ENCODE results near the gene OR10S1. TPM values are rescaled to one million over a fixed set of nuclear protein-coding genes. Genes with fewer than 3 reads are reported as not detected.

The OR10S1 gene
- total and polyA plus RNA-seq, 9 donors: not detected

GRCh38 chr11:123945132-123945531 is 32.4 kb downstream of the OR10S1 start:
- intact Hi-C loops (cut with DNase I): no loop called here
- Histone ChIP-seq H3K4me3 (no peak overlapping the region), H3K27me3 (no peaks in the 10 kb centered on the region), H3K9me3 (no peaks in the 10 kb centered on the region), H3K36me3 (no peaks in the 10 kb centered on the region), H3K27ac (no peak overlapping the region), H3K4me1 (ENCODE audit: insufficient read depth) (no peaks in the 10 kb centered on the region)
- DNase-seq: no peak
- WGBS, 3 donors: 0 to 37% (median 7%) methylated on average over 1 of the region's 1 CpG
- no peak for TF ChIP-seq POLR2A (IDR thresholded peaks at IDR 0.05)
- TF ChIP-seq EP300 (IDR thresholded peaks at IDR 0.05): no peak
- no peak for TF ChIP-seq CTCF (IDR thresholded peaks at IDR 0.05)

DNA sequence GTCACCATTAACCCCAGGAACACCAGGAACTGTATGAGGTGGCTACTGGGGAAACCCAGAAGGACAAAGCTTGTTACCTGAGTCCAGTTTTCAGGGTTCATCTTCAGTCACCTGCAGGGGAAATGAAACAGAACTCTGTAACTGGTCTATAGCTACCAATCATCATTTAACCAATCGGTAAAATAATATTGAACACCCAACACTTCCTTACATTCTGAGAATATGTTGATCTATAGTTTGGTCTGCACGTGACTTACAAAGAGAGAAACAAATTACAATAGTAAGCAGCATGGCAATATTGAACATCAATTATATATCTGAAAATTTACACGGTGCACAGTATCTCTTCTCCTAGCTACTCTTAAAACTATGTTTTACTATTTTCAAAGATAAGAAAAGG is 33.8 kb downstream of the OR10S1 start, which contains the start of gene OR6T1:
TSS of gene OR6T1 (minus strand) at position 101 of the 400 bp plus-strand sequence. CDS start at position 101, 0 bp downstream.
- no peaks in the 10 kb centered on the region for H3K9me3 ChIP-seq
- intact Hi-C loops (cut with DNase I): no loop called here
- TF ChIP-seq POLR2A (IDR thresholded peaks at IDR 0.05): no peak
- H3K4me1 ChIP-seq (ENCODE audit: insufficient read depth): no peaks in the 10 kb centered on the region
- no peaks in the 10 kb centered on the region for H3K27me3 ChIP-seq
- H3K27ac ChIP-seq: no peak within 1 kb of the TSS
- H3K4me3 ChIP-seq: no peak within 1 kb of the TSS
- WGBS, 3 donors: 83 to 93% (median 84%) methylated on average over 3 of the region's 3 CpGs
- no peak for DNase-seq
- H3K36me3 ChIP-seq: no peaks in the 10 kb centered on the region

DNA sequence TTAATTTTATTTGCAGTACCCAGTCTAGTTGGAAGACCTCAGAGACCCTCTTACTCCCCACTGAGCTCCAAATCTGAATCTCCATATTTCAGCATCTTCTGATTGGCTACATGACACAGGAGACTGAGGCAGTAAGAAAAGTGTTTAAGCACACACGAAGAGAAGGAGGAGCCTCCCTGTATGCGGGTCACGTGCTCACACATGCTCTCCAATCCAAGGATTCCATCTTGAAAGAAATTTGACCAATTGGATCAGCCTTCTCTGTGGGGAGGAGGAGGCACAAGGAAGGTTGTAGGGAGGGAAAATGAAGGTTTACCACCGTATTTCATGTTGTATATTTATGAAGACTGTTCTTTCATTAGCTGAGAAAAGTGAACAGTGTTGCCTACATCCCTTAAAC is 35.2 kb downstream of the OR10S1 start:
- 85 to 88% (median 88%) methylated on average over 4 of the region's 4 CpGs for WGBS, 3 donors
- H3K27me3 ChIP-seq: no peaks in the 10 kb centered on the region
- no peaks in the 10 kb centered on the region for H3K4me1 ChIP-seq (ENCODE audit: insufficient read depth)
- DNase-seq: no peak
- intact Hi-C loops (cut with DNase I): no loop called here
- no peak for TF ChIP-seq CTCF (IDR thresholded peaks at IDR 0.05)
- no peak for TF ChIP-seq EP300 (IDR thresholded peaks at IDR 0.05)
- no peak for TF ChIP-seq POLR2A (IDR thresholded peaks at IDR 0.05)
- no peaks in the 10 kb centered on the region for H3K36me3 ChIP-seq
- no peak overlapping the region for H3K4me3 ChIP-seq
- no peaks in the 10 kb centered on the region for H3K9me3 ChIP-seq
- no peak overlapping the region for H3K27ac ChIP-seq

GRCh38 chr11:123939317-123939716 is 38.3 kb downstream of the OR10S1 start, which contains the start of gene OR4D5:
TSS of gene OR4D5 (plus strand) at chr11:123939617. CDS start at chr11:123939617, 0 bp downstream.
- no peak for DNase-seq
- H3K4me1 ChIP-seq (ENCODE audit: insufficient read depth): no peaks in the 10 kb centered on the region
- no peaks in the 10 kb centered on the region for H3K36me3 ChIP-seq
- 71 to 81% (median 73%) methylated on average over 1 of the region's 1 CpG for WGBS, 3 donors
- H3K27me3 ChIP-seq: no peaks in the 10 kb centered on the region
- intact Hi-C loops (cut with DNase I): no loop called here
- TF ChIP-seq EP300 (IDR thresholded peaks at IDR 0.05) (no peak), CTCF (IDR thresholded peaks at IDR 0.05) (no peak)
- no peak within 1 kb of the TSS for H3K27ac ChIP-seq
- H3K9me3 ChIP-seq: no peaks in the 10 kb centered on the region
- no peak within 1 kb of the TSS for H3K4me3 ChIP-seq

Other genes with a start within 250 kb of the OR10S1 start
- gene ZNF202, start 236.1 kb downstream of the OR10S1 start, total RNA-seq: 10 to 100 TPM in 5 of 7 donors, 1 to 10 TPM in 2; 4.7 to 20.8 (median 13.3) TPM
- gene ZNF202, start 236.1 kb downstream of the OR10S1 start, polyA plus RNA-seq: 10 to 100 TPM in 1 of 2 donors, 1 to 10 TPM in 1; 9.9 to 10.7 TPM
- not detected for gene OR6X1, start 223.3 kb downstream of the OR10S1 start, total RNA-seq
- not detected for gene OR6X1, start 223.3 kb downstream of the OR10S1 start, polyA plus RNA-seq
- gene OR6M1, start 171.4 kb downstream of the OR10S1 start, total RNA-seq: not detected
- not detected for gene OR6M1, start 171.4 kb downstream of the OR10S1 start, polyA plus RNA-seq
- gene TMEM225, start 92.1 kb downstream of the OR10S1 start, total RNA-seq: not detected
- not detected for gene TMEM225, start 92.1 kb downstream of the OR10S1 start, polyA plus RNA-seq
- gene OR8D4, start 75.6 kb downstream of the OR10S1 start, total RNA-seq: 1 to 10 TPM in 1 of 7 donors, under 1 TPM in 2, not detected in 4; 0.08 to 1.8 (median 0.24) TPM
- not detected for gene OR8D4, start 75.6 kb downstream of the OR10S1 start, polyA plus RNA-seq
- under 1 TPM in 1 of 7 donors, not detected in 6; 0.46 TPM for gene OR4D5, start 38.2 kb downstream of the OR10S1 start, total RNA-seq
- not detected for gene OR4D5, start 38.2 kb downstream of the OR10S1 start, polyA plus RNA-seq
- gene OR6T1, start 33.9 kb downstream of the OR10S1 start, total RNA-seq: not detected
- gene OR6T1, start 33.9 kb downstream of the OR10S1 start, polyA plus RNA-seq: not detected
- gene OR10G6, start 17.4 kb upstream of the OR10S1 start, total RNA-seq: not detected
- not detected for gene OR10G6, start 17.4 kb upstream of the OR10S1 start, polyA plus RNA-seq
- gene OR10G4, start 35.2 kb upstream of the OR10S1 start, total RNA-seq: under 1 TPM in 1 of 7 donors, not detected in 6; 0.11 TPM
- gene OR10G4, start 35.2 kb upstream of the OR10S1 start, polyA plus RNA-seq: not detected
- gene OR10G9, start 45.2 kb upstream of the OR10S1 start, total RNA-seq: not detected
- not detected for gene OR10G9, start 45.2 kb upstream of the OR10S1 start, polyA plus RNA-seq
- not detected for gene OR10G8, start 49.0 kb upstream of the OR10S1 start, total RNA-seq
- gene OR10G8, start 49.0 kb upstream of the OR10S1 start, polyA plus RNA-seq: not detected
- gene OR10G7, start 63.5 kb upstream of the OR10S1 start, total RNA-seq: not detected
- gene OR10G7, start 63.5 kb upstream of the OR10S1 start, polyA plus RNA-seq: not detected
- 10 to 100 TPM; 10.7 to 18.9 (median 16.7) TPM for gene VWA5A, start 137.7 kb upstream of the OR10S1 start, total RNA-seq
- gene VWA5A, start 137.7 kb upstream of the OR10S1 start, polyA plus RNA-seq: 10 to 100 TPM in 1 of 2 donors, 1 to 10 TPM in 1; 9.9 to 27.5 TPM
- gene OR10D3, start 205.6 kb upstream of the OR10S1 start, total RNA-seq: not detected
- not detected for gene OR10D3, start 205.6 kb upstream of the OR10S1 start, polyA plus RNA-seq